ENCODE measurements around the gene GCC2. TPM values are rescaled to one million over a fixed set of nuclear protein-coding genes. Genes with fewer than 3 reads are reported as not detected.

Gene GCC2
- total and polyA plus RNA-seq, 2 of the 8 experiments (the other 6 are each of a cell fraction or from before 2014, with no cell fraction given): 4.6 to 54.9 TPM

DNA sequence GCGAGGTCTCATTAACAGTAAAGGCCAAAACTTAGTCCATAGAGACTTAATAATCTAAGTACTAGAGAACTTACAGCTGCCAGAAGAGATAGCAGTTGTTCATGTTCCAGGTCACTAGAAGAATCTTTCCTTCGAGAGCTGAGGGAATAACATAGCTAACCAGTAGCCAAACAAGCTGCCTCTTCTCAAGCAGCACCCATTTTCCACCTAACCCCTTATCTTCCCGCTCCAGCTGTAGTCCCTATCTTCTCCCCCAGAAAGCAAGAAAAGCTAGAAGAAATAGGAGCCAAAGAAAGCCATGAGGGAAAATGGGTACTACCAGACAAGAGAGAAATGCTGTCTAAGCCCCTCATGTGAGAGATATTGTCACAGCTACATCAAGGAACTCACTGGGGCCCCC lies 47.2 kb upstream of the GCC2 start (continued):
- TF ChIP-seq, protein P1, sequence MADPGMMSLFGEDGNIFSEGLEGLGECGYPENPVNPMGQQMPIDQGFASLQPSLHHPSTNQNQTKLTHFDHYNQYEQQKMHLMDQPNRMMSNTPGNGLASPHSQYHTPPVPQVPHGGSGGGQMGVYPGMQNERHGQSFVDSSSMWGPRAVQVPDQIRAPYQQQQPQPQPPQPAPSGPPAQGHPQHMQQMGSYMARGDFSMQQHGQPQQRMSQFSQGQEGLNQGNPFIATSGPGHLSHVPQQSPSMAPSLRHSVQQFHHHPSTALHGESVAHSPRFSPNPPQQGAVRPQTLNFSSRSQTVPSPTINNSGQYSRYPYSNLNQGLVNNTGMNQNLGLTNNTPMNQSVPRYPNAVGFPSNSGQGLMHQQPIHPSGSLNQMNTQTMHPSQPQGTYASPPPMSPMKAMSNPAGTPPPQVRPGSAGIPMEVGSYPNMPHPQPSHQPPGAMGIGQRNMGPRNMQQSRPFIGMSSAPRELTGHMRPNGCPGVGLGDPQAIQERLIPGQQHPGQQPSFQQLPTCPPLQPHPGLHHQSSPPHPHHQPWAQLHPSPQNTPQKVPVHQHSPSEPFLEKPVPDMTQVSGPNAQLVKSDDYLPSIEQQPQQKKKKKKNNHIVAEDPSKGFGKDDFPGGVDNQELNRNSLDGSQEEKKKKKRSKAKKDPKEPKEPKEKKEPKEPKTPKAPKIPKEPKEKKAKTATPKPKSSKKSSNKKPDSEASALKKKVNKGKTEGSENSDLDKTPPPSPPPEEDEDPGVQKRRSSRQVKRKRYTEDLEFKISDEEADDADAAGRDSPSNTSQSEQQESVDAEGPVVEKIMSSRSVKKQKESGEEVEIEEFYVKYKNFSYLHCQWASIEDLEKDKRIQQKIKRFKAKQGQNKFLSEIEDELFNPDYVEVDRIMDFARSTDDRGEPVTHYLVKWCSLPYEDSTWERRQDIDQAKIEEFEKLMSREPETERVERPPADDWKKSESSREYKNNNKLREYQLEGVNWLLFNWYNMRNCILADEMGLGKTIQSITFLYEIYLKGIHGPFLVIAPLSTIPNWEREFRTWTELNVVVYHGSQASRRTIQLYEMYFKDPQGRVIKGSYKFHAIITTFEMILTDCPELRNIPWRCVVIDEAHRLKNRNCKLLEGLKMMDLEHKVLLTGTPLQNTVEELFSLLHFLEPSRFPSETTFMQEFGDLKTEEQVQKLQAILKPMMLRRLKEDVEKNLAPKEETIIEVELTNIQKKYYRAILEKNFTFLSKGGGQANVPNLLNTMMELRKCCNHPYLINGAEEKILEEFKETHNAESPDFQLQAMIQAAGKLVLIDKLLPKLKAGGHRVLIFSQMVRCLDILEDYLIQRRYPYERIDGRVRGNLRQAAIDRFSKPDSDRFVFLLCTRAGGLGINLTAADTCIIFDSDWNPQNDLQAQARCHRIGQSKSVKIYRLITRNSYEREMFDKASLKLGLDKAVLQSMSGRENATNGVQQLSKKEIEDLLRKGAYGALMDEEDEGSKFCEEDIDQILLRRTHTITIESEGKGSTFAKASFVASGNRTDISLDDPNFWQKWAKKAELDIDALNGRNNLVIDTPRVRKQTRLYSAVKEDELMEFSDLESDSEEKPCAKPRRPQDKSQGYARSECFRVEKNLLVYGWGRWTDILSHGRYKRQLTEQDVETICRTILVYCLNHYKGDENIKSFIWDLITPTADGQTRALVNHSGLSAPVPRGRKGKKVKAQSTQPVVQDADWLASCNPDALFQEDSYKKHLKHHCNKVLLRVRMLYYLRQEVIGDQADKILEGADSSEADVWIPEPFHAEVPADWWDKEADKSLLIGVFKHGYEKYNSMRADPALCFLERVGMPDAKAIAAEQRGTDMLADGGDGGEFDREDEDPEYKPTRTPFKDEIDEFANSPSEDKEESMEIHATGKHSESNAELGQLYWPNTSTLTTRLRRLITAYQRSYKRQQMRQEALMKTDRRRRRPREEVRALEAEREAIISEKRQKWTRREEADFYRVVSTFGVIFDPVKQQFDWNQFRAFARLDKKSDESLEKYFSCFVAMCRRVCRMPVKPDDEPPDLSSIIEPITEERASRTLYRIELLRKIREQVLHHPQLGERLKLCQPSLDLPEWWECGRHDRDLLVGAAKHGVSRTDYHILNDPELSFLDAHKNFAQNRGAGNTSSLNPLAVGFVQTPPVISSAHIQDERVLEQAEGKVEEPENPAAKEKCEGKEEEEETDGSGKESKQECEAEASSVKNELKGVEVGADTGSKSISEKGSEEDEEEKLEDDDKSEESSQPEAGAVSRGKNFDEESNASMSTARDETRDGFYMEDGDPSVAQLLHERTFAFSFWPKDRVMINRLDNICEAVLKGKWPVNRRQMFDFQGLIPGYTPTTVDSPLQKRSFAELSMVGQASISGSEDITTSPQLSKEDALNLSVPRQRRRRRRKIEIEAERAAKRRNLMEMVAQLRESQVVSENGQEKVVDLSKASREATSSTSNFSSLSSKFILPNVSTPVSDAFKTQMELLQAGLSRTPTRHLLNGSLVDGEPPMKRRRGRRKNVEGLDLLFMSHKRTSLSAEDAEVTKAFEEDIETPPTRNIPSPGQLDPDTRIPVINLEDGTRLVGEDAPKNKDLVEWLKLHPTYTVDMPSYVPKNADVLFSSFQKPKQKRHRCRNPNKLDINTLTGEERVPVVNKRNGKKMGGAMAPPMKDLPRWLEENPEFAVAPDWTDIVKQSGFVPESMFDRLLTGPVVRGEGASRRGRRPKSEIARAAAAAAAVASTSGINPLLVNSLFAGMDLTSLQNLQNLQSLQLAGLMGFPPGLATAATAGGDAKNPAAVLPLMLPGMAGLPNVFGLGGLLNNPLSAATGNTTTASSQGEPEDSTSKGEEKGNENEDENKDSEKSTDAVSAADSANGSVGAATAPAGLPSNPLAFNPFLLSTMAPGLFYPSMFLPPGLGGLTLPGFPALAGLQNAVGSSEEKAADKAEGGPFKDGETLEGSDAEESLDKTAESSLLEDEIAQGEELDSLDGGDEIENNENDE (IDR thresholded peaks at IDR 0.05; ENCODE audit: insufficient replicate concordance, low read length): no peak
- TF ChIP-seq HDAC6 (IDR thresholded peaks at IDR 0.05; ENCODE audit: low read depth, low read length) (no peak), FOSL1 (IDR thresholded peaks at IDR 0.05; ENCODE audit: insufficient read depth, low read depth, low read length) (no peak), CEBPB (IDR thresholded peaks at IDR 0.05; ENCODE audit: low read depth, low read length) (no peak), GABPA (IDR thresholded peaks at IDR 0.05; ENCODE audit: borderline replicate concordance, insufficient read depth, low read length) (no peak), CTCF (IDR thresholded peaks at IDR 0.05; ENCODE audit: control extremely low read depth in 1 of 3, insufficient read depth in 1 of 3, low read depth in 1 of 3, low read length in 3 of 3) (no peak), KDM4A (IDR thresholded peaks at IDR 0.05; ENCODE audit: low read depth, low read length, severe bottlenecking) (no peak), SIX5 (IDR thresholded peaks at IDR 0.05; ENCODE audit: low read depth, low read length) (no peak)
